WI38 (cell line): ENCODE results near the gene CPLANE2.

Source experiments
- H3K4me3 ChIP-seq: 2 replicates; pipeline ENCODE4 v1.5.1; 2011; ENCODE audit warnings: low read depth, mild to moderate bottlenecking, control low read depth, low read length
- CTCF ChIP-seq: IDR thresholded peaks from 2 replicates; pipeline ENCODE4 v1.5.1; 2012; ENCODE audit warnings: low read depth, mild to moderate bottlenecking, control low read depth, low read length

CPLANE2 gene

GRCh38 chr1:16236511-16237342 lies at the start of gene CPLANE2:
Gene CPLANE2 (minus strand): TSS chr1:16237183. CDS start chr1:16236742, 441 bp downstream.
- TF ChIP-seq CTCF, result no peak
- H3K4me3 ChIP-seq, result peak within 1 kb of the TSS; percentile 68

DNA sequence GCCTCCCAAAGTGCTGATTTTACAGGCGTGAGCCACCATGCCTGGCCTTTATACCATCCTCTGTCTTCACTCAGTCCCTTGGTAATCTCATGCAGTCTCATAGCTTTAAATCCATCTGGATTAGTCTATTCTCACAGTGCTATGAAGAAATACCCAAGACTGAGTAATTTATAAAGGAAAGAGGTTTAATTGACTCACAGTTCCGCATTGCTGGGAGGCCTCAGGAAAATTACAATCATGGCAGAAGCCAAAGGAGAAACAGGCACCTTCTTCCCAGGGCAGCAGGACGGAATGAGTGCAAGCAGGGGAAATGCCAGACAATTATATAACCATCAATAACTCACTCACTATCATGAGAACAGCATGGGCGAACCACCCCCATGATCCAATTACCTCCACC lies 49.1 kb upstream of the CPLANE2 start:
- TF ChIP-seq CTCF, result no peak
- H3K4me3 ChIP-seq, result no peak overlapping the region

DNA sequence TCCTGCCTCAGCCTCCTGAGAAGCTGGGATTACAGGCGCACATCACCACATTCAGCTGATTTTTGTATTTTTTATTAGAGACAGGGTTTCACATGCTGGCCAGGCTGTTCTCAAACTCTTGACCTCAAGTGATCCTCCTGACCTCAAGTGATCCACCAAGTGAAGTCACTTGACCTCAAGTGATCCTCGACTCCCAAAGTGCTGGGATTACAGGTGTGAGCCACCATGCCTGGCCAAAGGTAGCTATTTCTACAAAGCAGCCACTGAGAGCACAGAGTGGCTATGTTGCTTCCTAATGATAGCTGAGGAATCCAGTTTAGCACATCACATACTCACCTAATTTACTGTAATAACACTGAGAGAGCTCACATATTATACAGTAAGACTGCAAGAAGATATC lies 44.8 kb upstream of the CPLANE2 start:
- H3K4me3 ChIP-seq, result no peak overlapping the region
- TF ChIP-seq CTCF, result no peak

DNA sequence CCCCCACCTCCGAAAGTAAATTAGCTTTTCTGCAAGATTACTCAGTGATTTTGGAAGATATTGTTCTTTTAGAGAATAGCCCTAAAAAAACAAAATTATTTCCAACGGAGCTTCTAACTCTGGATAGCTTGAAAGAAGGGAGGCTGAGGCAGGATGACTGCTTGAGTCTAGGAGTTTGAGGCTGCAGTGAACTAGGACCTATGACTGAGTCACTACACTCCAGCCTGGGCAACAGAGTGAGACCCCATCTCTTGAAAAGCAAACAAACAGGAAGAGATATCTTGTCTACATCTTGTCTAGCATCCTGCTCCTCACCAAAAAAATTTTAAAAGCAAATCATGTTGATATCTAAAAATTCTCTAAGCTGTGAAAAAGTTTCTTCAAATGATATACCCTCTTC lies 42.2 kb upstream of the CPLANE2 start:
- TF ChIP-seq CTCF, result no peak
- H3K4me3 ChIP-seq, result no peak overlapping the region

DNA sequence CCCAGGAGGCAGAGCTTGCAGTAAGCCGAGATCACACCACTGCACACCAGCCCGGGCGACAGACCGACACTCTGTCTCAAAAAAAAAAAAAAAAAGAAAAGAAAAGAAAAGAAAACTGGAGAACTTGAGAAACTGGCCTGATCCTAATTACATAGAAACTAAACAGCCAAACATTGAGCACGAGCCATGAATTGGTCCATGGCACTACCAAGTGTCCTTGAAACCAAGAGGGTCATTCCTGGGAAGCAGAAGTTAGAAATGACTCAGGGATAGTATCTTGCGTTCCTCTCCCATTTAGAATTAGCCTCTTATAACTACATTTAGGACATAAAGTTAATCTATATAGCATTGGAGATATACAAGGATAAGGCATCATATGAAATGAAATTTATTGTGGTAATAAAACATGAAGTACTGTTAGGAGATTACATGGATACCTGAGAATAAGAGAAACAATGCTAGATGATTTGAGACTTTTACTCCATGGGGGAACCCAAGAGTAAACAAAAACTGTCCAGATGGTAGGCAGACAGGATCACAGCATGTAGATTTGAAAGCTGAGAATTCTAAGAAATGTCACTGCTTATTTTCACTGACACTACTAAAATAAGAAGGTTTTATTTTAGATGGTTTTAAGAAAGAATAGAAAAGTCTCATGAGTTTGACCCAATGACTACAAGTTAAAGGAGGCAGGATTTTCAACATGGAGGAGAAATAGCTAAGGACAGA lies 39.5 kb upstream of the CPLANE2 start:
- no peak overlapping the region for H3K4me3 ChIP-seq
- TF ChIP-seq CTCF, result no peak

DNA sequence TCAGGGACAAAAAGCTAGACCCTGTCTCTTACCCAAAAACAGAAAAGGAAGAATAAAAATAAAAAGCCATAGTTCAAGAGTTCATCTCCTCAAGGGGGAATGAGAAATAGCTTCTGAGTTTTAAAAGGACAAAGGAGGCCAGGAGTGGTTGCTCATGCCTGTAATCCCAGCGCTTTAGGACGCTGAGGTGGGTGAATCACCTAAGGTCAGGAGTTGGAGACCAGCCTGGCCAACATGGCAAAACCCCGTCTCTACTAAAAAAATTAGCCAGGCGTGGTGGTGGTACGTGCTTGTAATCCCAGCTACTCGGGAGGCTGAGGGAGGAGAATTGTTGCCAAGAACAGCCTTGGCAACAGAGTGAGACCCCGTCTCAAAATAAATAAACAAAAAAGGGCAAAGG lies 38.6 kb upstream of the CPLANE2 start:
- H3K4me3 ChIP-seq, result no peak overlapping the region
- no peak for TF ChIP-seq CTCF

DNA sequence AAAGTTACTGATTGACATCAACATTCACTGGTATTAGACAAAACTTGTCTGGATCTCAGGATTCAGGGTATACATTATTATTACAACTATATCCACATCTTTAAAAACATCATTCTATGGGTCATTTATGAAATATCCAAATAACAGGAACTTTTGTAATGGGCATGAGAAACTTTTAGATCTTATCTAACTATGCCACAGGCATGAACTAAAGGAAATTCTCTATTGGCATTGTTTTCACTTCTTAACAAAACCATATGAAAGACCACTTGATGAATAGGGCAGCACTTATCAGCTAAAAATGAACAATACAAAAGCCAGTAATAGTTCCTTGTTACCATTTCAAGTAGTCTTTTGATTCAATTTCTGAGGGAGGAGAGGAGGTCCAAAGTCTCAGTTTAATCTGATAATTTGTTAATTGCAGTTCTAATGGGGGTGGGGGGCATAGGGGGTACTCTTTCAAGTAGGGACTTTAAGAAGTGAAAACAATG lies 30.8 kb upstream of the CPLANE2 start:
- TF ChIP-seq CTCF, result no peak
- H3K4me3 ChIP-seq, result no peak overlapping the region
